Osteoblast (primary cell): Measurements from ENCODE around the gene ACSL3. TPM values are rescaled to one million over a fixed set of nuclear protein-coding genes. Genes with fewer than 3 reads are reported as not detected.
A peak's percentile ranks its signal among the peaks of the same experiment; 100 is the strongest.

Source experiments
- DNase-seq: peaks from one replicate; pipeline ENCODE4 v3.0.0; 2011; ENCODE audit warnings: low spot score, mixed read lengths; ENCODE audit not compliant: insufficient read length; ENCODE audit errors: missing footprints
- H2AFZ ChIP-seq: 2 replicates; pipeline ENCODE4 v1.6.0; 2011; ENCODE audit warnings: mild to moderate bottlenecking, low read length
- H3K27ac ChIP-seq: 2 replicates; pipeline ENCODE4 v1.5.1; 2011; ENCODE audit warnings: mild to moderate bottlenecking, low read depth, low read length, moderate library complexity
- H3K27me3 ChIP-seq: 2 replicates; pipeline ENCODE4 v1.6.0; 2012; ENCODE audit warnings: mild to moderate bottlenecking, control low read depth, inconsistent platforms, low read length, moderate library complexity; ENCODE audit not compliant: insufficient read depth
- H3K36me3 ChIP-seq: 2 replicates; pipeline ENCODE4 v1.5.1; 2011; ENCODE audit warnings: mild to moderate bottlenecking, low read length, control low read depth, moderate library complexity; ENCODE audit not compliant: insufficient read depth
- H3K4me1 ChIP-seq: 2 replicates; pipeline ENCODE4 v1.5.1; 2011; ENCODE audit warnings: mild to moderate bottlenecking, low read length, control low read depth, moderate library complexity; ENCODE audit not compliant: insufficient read depth
- H3K4me2 ChIP-seq: 2 replicates; pipeline ENCODE4 v1.6.0; 2011; ENCODE audit warnings: mild to moderate bottlenecking, low read length; ENCODE audit not compliant: insufficient read depth
- H3K4me3 ChIP-seq: fragments of 200-600 bp; sonication (generic); 3 replicates; pipeline ENCODE4 v1.5.1; 2012; ENCODE audit warnings: mild to moderate bottlenecking, low read length, inconsistent platforms; ENCODE audit not compliant: insufficient read depth
- H3K79me2 ChIP-seq: 2 replicates; pipeline ENCODE4 v1.6.0; 2012; ENCODE audit warnings: mild to moderate bottlenecking, low read length, control low read depth, inconsistent platforms; ENCODE audit not compliant: insufficient read depth
- H3K9me3 ChIP-seq: 2 replicates; pipeline ENCODE4 v1.5.1; 2011; ENCODE audit warnings: low read depth, low read length, control low read depth
- H4K20me1 ChIP-seq: 2 replicates; pipeline ENCODE4 v1.6.0; 2012; ENCODE audit warnings: mild to moderate bottlenecking, low read length, control low read depth; ENCODE audit not compliant: insufficient read depth
- total RNA-seq: library from RNA; depleted of rRNA; stranded (reverse); fragments of >200 nt; gene quantifications from 2 replicates; pipeline ENCODE4 v1.2.3, GENCODE V29; 2012
- TF ChIP-seq, protein P1 (sequence below): IDR thresholded peaks from 2 replicates; pipeline ENCODE4 v1.5.1; 2011; ENCODE audit warnings: mild to moderate bottlenecking, low read depth, low read length, moderate library complexity; ENCODE audit errors: extremely low read depth

Gene ACSL3
- total RNA-seq, 1 donor, result 166 TPM

DNA sequence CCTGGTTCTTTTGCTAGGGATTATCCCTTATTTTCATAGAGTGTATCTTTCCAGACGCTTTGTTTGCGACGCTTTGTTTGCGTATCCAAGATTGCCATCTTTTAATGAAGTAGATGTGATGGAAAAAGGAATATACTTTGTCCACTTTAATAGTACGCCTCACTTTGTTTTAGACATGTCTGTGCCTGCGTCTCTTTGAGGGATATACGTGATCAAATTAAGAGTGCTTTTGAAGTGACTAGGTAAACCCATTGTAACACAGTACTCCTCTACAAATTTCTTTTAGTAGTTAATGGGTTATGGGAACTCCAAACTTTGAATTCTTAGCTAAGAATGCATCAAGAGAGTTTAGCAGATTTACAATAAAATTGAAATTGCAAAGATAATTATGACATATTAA is 27.9 kb downstream of the ACSL3 start:
- Histone ChIP-seq H2AFZ (no peak overlapping the region), H3K4me2 (no peak overlapping the region), H3K36me3 (no peaks in the 10 kb centered on the region), H3K4me3 (no peak overlapping the region), H3K27ac (no peak overlapping the region), H3K79me2 (peaks cover 98% of the 10 kb centered on the region), H3K9me3 (no peaks in the 10 kb centered on the region), H3K4me1 (peaks cover 32% of the 10 kb centered on the region), H4K20me1 (peaks cover 31% of the 10 kb centered on the region), H3K27me3 (no peaks in the 10 kb centered on the region)
- TF ChIP-seq, protein P1, sequence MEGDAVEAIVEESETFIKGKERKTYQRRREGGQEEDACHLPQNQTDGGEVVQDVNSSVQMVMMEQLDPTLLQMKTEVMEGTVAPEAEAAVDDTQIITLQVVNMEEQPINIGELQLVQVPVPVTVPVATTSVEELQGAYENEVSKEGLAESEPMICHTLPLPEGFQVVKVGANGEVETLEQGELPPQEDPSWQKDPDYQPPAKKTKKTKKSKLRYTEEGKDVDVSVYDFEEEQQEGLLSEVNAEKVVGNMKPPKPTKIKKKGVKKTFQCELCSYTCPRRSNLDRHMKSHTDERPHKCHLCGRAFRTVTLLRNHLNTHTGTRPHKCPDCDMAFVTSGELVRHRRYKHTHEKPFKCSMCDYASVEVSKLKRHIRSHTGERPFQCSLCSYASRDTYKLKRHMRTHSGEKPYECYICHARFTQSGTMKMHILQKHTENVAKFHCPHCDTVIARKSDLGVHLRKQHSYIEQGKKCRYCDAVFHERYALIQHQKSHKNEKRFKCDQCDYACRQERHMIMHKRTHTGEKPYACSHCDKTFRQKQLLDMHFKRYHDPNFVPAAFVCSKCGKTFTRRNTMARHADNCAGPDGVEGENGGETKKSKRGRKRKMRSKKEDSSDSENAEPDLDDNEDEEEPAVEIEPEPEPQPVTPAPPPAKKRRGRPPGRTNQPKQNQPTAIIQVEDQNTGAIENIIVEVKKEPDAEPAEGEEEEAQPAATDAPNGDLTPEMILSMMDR, result no peak
- no peak for DNase-seq

DNA sequence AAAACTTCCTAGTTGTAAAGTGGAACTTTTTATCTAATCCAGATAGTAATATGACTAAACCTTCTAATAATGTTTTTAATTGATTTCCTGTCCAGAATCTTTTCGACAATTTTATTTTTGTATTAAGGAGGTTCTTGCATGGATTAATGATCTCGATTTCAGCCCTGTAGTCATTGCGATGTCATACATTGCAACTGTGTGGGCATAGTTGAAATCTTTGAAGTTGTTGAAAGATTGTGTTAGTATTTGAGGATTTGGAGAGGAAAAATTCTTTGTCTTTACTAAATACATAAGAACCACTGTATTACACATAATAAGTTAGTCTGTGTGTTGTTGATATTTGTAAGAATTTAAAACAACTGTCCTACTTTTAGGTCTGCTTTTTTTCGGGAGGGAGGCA is 31.1 kb downstream of the ACSL3 start:
- TF ChIP-seq, protein P1, result no peak
- H3K79me2 ChIP-seq, result peaks cover 82% of the 10 kb centered on the region
- peaks cover 20% of the 10 kb centered on the region for H4K20me1 ChIP-seq
- H3K4me2 ChIP-seq, result peak overlapping the region; percentile 57
- peak overlapping the region; percentile 1 for H3K4me3 ChIP-seq
- no peaks in the 10 kb centered on the region for H3K36me3 ChIP-seq
- H3K4me1 ChIP-seq, result peaks cover 16% of the 10 kb centered on the region
- no peaks in the 10 kb centered on the region for H3K27me3 ChIP-seq
- no peak overlapping the region for H2AFZ ChIP-seq
- no peaks in the 10 kb centered on the region for H3K9me3 ChIP-seq
- H3K27ac ChIP-seq, result peak overlapping the region; percentile 51
- no peak for DNase-seq

DNA sequence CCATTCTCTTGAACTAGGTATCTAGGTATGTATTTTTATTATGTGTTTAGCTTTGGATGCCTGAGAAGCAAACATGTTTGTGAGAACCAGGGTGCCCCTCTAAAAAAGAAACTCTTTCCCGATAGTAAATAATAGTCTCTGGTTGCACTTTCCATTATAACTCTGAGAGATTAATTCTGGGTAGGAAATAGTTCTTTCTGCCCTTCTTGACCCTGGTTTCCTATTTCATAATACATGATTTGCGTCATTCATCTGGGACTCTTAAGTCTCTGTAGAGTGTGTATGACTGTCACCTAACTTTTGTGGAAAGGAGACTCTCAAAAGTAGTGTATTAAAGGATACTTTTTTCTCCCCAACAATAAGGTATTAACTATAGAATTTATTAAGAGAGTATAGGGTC is 31.5 kb downstream of the ACSL3 start:
- TF ChIP-seq, protein P1, result no peak
- Histone ChIP-seq H3K79me2 (peaks cover 77% of the 10 kb centered on the region), H2AFZ (no peak overlapping the region), H3K4me3 (peak overlapping the region; percentile 1), H3K4me2 (peak overlapping the region; percentile 57), H4K20me1 (peaks cover 20% of the 10 kb centered on the region), H3K27ac (peak overlapping the region; percentile 51), H3K9me3 (no peaks in the 10 kb centered on the region), H3K4me1 (peaks cover 15% of the 10 kb centered on the region), H3K36me3 (no peaks in the 10 kb centered on the region), H3K27me3 (no peaks in the 10 kb centered on the region)
- peak; percentile 50 for DNase-seq

DNA sequence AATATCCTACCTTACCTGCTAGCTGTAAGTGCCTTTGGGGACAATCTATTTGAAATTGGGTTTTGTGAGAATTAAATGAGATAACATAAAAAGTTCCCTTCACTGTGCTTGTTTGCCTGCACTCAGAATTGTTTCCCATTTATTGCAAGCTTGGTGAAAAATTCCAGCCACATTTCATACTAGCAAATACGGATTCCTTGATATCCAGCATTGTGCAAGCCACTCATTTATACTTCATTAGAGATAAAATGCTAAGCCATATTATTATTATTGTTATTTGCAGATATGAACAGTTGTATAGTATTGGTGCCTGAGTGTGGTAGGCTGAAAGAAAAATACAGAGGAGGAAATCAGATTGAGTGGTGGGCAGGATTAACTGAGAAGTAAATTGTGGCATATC is 31.9 kb downstream of the ACSL3 start:
- Histone ChIP-seq H3K79me2 (peaks cover 74% of the 10 kb centered on the region), H3K9me3 (no peaks in the 10 kb centered on the region), H3K4me2 (peak overlapping the region; percentile 57), H4K20me1 (peaks cover 20% of the 10 kb centered on the region), H3K4me3 (no peak overlapping the region), H3K27ac (peak overlapping the region; percentile 51), H3K4me1 (peaks cover 15% of the 10 kb centered on the region), H3K36me3 (no peaks in the 10 kb centered on the region), H3K27me3 (no peaks in the 10 kb centered on the region), H2AFZ (no peak overlapping the region)
- TF ChIP-seq, protein P1, result no peak
- no peak for DNase-seq
